ENCODE data around the gene TSPY3. TPM values are rescaled to one million over a fixed set of nuclear protein-coding genes. Genes with fewer than 3 reads are reported as not detected.
"Not testable (repeated sequence)": the region's sequence is repeated elsewhere in the genome, so short reads cannot be mapped to it uniquely, and the experiment has no call there.

Gene TSPY3, protein sequence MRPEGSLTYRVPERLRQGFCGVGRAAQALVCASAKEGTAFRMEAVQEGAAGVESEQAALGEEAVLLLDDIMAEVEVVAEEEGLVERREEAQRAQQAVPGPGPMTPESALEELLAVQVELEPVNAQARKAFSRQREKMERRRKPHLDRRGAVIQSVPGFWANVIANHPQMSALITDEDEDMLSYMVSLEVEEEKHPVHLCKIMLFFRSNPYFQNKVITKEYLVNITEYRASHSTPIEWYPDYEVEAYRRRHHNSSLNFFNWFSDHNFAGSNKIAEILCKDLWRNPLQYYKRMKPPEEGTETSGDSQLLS
- not detected for total RNA-seq (2021; fragmentation: NEBNext Ultra II Directional; extraction: Animal tissue kit (Norgen Biotek cat#: 25700))
- long read RNA-seq, result 0 reads

DNA sequence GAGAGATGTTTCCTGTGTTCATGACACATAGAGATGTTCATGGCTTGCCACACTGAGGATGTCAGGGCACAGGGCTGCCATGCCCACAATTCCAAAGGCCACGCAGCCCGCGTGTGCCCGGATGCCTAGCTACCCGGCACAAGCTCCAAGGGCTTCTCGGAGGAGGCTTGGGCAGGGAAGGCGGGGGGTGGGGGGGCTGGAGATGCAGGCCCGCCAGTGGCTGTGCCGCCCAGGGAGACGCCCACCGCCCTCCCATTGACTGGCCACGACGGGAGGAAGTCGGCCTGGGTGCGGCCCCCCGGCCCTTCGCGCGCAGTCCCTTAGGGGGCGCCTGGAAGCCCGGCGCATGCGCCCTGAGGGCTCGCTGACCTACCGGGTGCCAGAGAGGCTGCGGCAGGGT is at the start of gene TSPY3:
Gene TSPY3 (plus strand): TSS at position 301 of the 400 bp plus-strand sequence. CDS start 46 bp downstream, at position 347.
- H3K27me3 Mint-ChIP-seq (ENCODE audit: insufficient read depth); H3K4me1 Mint-ChIP-seq (ENCODE audit: low read depth); H3K4me3 Mint-ChIP-seq; H3K27ac Mint-ChIP-seq; H3K9me3 Mint-ChIP-seq; H3K36me3 Mint-ChIP-seq (ENCODE audit: low read depth); DNase-seq: not testable (repeated sequence)

DNA sequence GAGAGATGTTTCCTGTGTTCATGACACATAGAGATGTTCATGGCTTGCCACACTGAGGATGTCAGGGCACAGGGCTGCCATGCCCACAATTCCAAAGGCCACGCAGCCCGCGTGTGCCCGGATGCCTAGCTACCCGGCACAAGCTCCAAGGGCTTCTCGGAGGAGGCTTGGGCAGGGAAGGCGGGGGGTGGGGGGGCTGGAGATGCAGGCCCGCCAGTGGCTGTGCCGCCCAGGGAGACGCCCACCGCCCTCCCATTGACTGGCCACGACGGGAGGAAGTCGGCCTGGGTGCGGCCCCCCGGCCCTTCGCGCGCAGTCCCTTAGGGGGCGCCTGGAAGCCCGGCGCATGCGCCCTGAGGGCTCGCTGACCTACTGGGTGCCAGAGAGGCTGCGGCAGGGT is 40.7 kb upstream of the TSPY3 start, which contains the start of gene TSPY8:
Gene TSPY8 (plus strand): TSS at position 301 of the 400 bp plus-strand sequence. CDS start 46 bp downstream, at position 347.
- H3K4me1 Mint-ChIP-seq (ENCODE audit: low read depth); H3K36me3 Mint-ChIP-seq (ENCODE audit: low read depth); H3K9me3 Mint-ChIP-seq; DNase-seq; H3K27me3 Mint-ChIP-seq (ENCODE audit: insufficient read depth); H3K27ac Mint-ChIP-seq; H3K4me3 Mint-ChIP-seq: not testable (repeated sequence)

DNA sequence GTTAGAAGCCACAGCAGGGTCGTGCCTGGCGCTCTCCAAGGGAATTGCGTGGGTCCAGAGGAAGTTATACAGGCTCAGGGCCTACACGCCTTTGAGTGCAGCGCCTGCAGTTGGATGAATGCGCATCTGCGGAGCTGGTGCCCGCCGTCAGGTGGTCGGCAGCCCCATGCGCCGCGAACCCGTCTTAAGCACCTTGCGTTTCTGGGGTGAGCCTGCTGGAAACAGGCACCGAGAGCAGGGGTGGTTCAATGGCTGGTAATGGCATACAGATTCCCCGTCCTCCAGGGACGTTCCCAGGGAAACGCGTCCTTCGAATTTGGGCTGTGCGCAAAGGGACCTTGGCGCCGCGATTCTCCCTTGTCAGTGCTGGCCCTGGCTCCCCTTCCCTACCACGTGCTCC is 1.7 kb upstream of the TSPY3 start:
- not testable (repeated sequence) for DNase-seq; H3K4me1 Mint-ChIP-seq (ENCODE audit: low read depth); H3K4me3 Mint-ChIP-seq; H3K36me3 Mint-ChIP-seq (ENCODE audit: low read depth); H3K27ac Mint-ChIP-seq; H3K27me3 Mint-ChIP-seq (ENCODE audit: insufficient read depth); H3K9me3 Mint-ChIP-seq

Other genes with a start within 250 kb of the TSPY3 start
- not detected for gene TSPY4, start 61.0 kb upstream of the TSPY3 start, total RNA-seq (2021; fragmentation: NEBNext Ultra II Directional; extraction: Animal tissue kit (Norgen Biotek cat#: 25700))
- not detected for gene TSPY8, start 40.6 kb upstream of the TSPY3 start, total RNA-seq (2021; fragmentation: NEBNext Ultra II Directional; extraction: Animal tissue kit (Norgen Biotek cat#: 25700))
- gene TSPY1, start 68.5 kb downstream of the TSPY3 start, total RNA-seq (2021; fragmentation: NEBNext Ultra II Directional; extraction: Animal tissue kit (Norgen Biotek cat#: 25700)), result not detected
- gene TSPY9, start 88.8 kb downstream of the TSPY3 start, total RNA-seq (2021; fragmentation: NEBNext Ultra II Directional; extraction: Animal tissue kit (Norgen Biotek cat#: 25700)), result not detected
- gene TSPY10, start 129.5 kb downstream of the TSPY3 start, total RNA-seq (2021; fragmentation: NEBNext Ultra II Directional; extraction: Animal tissue kit (Norgen Biotek cat#: 25700)), result not detected